OCI-LY1 (cell line): ENCODE data around the gene MRPL23.

Experiments used
- H2AFZ ChIP-seq: fragments of 200-600 bp; sonication (generic), shearing (Covaris generic); 2 replicates; pipeline ENCODE4 v1.6.0; 2014; ENCODE audit warnings: antibody characterized with exemption, mild to moderate bottlenecking, low read length
- H3F3A ChIP-seq: fragments of 200-600 bp; sonication (generic), shearing (Covaris generic); 2 replicates; pipeline ENCODE4 v1.6.0; 2014; ENCODE audit warnings: mild to moderate bottlenecking, antibody characterized with exemption, low read length, moderate library complexity; ENCODE audit not compliant: insufficient read depth
- H3K27ac ChIP-seq: fragments of 200-600 bp; sonication (generic); 2 replicates; pipeline ENCODE4 v1.5.1; 2014; ENCODE audit warnings: low read length, mixed run types, mild to moderate bottlenecking, low read depth; ENCODE audit not compliant: poor library complexity, severe bottlenecking
- H3K27me3 ChIP-seq: fragments of 200-600 bp; sonication (generic); 2 replicates; pipeline ENCODE4 v1.6.0; 2014; ENCODE audit warnings: antibody characterized with exemption, mild to moderate bottlenecking, low read length, moderate library complexity; ENCODE audit not compliant: insufficient read depth
- H3K36me3 ChIP-seq: fragments of 200-600 bp; sonication (generic); 2 replicates; pipeline ENCODE4 v1.6.1; 2014; ENCODE audit warnings: mild to moderate bottlenecking, antibody characterized with exemption, low read length, moderate library complexity, mixed read lengths; ENCODE audit not compliant: insufficient read depth
- H3K4me1 ChIP-seq: fragments of 200-600 bp; sonication (generic); 2 replicates; pipeline ENCODE4 v1.5.1; 2014; ENCODE audit warnings: mild to moderate bottlenecking, low read length, moderate library complexity; ENCODE audit not compliant: insufficient read depth, severe bottlenecking
- H3K4me2 ChIP-seq: fragments of 200-600 bp; sonication (generic), shearing (Covaris generic); 2 replicates; pipeline ENCODE4 v1.6.1; 2014; ENCODE audit warnings: low read length
- H3K4me3 ChIP-seq: fragments of 200-600 bp; sonication (generic); 2 replicates; pipeline ENCODE4 v1.5.1; 2014; ENCODE audit warnings: low read length, low read depth, mild to moderate bottlenecking, mixed read lengths; ENCODE audit not compliant: poor library complexity, severe bottlenecking
- H3K79me2 ChIP-seq: fragments of 200-600 bp; shearing (Covaris generic); 2 replicates; pipeline ENCODE4 v1.6.1; 2016; ENCODE audit warnings: mixed run types, low read length, mixed read lengths; ENCODE audit not compliant: insufficient read depth
- H3K9ac ChIP-seq: fragments of 200-600 bp; sonication (generic), shearing (Covaris generic); 2 replicates; pipeline ENCODE4 v1.6.1; 2014; ENCODE audit warnings: mild to moderate bottlenecking, low read length, mixed read lengths
- H3K9me2 ChIP-seq: fragments of 200-600 bp; sonication (generic), shearing (Covaris generic); 2 replicates; pipeline ENCODE4 v1.6.1; 2014; ENCODE audit warnings: low read depth, mild to moderate bottlenecking, low read length, mixed read lengths
- H3K9me3 ChIP-seq: fragments of 200-600 bp; shearing (Covaris generic); 2 replicates; pipeline ENCODE4 v1.6.1; 2014; ENCODE audit warnings: low read length, mixed read lengths
- H4K20me1 ChIP-seq: fragments of 200-600 bp; sonication (generic), shearing (Covaris generic); 2 replicates; pipeline ENCODE4 v1.6.0; 2016; ENCODE audit warnings: mild to moderate bottlenecking, low read length; ENCODE audit not compliant: insufficient read depth
- EZH2 ChIP-seq: fragments of 200-600 bp; sonication (generic), shearing (Covaris generic); IDR thresholded peaks from 2 replicates; pipeline ENCODE4 v1.8.0; 2017; ENCODE audit warnings: borderline replicate concordance, mixed run types, mild to moderate bottlenecking, antibody characterized with exemption, low read length, moderate library complexity, mixed read lengths
- TF ChIP-seq, protein P1 (sequence below): fragments of 200-600 bp; sonication (generic), shearing (Covaris generic); IDR thresholded peaks from 2 replicates; pipeline ENCODE4 v1.5.1; 2017; ENCODE audit warnings: mild to moderate bottlenecking, antibody characterized with exemption, low read length, moderate library complexity, mixed read lengths

Gene MRPL23

GRCh38 chr11:1964348-1964747, 17.2 kb downstream of the MRPL23 start:
- no peaks in the 10 kb centered on the region for H4K20me1 ChIP-seq
- no peak overlapping the region for H3K27ac ChIP-seq
- no peaks in the 10 kb centered on the region for H3F3A ChIP-seq
- H3K9me3 ChIP-seq: no peaks in the 10 kb centered on the region
- H3K36me3 ChIP-seq: no peaks in the 10 kb centered on the region
- H3K4me3 ChIP-seq: no peak overlapping the region
- no peaks in the 10 kb centered on the region for H3K9me2 ChIP-seq
- H3K4me2 ChIP-seq: no peak overlapping the region
- no peaks in the 10 kb centered on the region for H3K27me3 ChIP-seq
- H3K79me2 ChIP-seq: no peaks in the 10 kb centered on the region
- no peak overlapping the region for H3K9ac ChIP-seq
- H2AFZ ChIP-seq: no peak overlapping the region
- H3K4me1 ChIP-seq: no peaks in the 10 kb centered on the region
- no peak for TF ChIP-seq EZH2
- TF ChIP-seq, protein P1, sequence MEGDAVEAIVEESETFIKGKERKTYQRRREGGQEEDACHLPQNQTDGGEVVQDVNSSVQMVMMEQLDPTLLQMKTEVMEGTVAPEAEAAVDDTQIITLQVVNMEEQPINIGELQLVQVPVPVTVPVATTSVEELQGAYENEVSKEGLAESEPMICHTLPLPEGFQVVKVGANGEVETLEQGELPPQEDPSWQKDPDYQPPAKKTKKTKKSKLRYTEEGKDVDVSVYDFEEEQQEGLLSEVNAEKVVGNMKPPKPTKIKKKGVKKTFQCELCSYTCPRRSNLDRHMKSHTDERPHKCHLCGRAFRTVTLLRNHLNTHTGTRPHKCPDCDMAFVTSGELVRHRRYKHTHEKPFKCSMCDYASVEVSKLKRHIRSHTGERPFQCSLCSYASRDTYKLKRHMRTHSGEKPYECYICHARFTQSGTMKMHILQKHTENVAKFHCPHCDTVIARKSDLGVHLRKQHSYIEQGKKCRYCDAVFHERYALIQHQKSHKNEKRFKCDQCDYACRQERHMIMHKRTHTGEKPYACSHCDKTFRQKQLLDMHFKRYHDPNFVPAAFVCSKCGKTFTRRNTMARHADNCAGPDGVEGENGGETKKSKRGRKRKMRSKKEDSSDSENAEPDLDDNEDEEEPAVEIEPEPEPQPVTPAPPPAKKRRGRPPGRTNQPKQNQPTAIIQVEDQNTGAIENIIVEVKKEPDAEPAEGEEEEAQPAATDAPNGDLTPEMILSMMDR: no peak

DNA sequence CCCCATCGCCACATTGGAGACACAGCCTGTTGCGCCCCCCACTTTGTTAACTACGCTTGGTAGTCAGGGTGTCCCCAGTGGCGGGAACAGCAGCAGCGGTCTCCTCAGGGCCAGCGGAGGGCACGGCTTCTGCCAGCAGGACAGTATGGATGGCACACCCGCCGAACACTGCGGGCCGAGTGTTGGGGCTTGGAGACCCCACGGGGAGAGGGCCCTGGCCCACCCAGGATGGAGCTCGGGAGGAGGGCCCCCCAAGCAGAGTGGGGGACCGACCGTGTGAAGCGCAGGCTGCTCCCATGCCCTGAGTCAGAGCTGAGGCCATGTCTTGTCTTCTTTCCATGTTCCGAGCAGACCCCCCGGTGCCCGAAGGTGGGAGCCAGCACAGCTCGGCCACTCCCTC, 17.8 kb downstream of the MRPL23 start:
- H3K27ac ChIP-seq: no peak overlapping the region
- no peak overlapping the region for H2AFZ ChIP-seq
- no peaks in the 10 kb centered on the region for H3K79me2 ChIP-seq
- H3K4me3 ChIP-seq: no peak overlapping the region
- no peaks in the 10 kb centered on the region for H3F3A ChIP-seq
- no peaks in the 10 kb centered on the region for H4K20me1 ChIP-seq
- H3K36me3 ChIP-seq: no peaks in the 10 kb centered on the region
- H3K9ac ChIP-seq: no peak overlapping the region
- H3K4me1 ChIP-seq: no peaks in the 10 kb centered on the region
- no peaks in the 10 kb centered on the region for H3K27me3 ChIP-seq
- TF ChIP-seq, protein P1: no peak
- no peak for TF ChIP-seq EZH2
- H3K9me2 ChIP-seq: no peaks in the 10 kb centered on the region
- H3K4me2 ChIP-seq: no peak overlapping the region
- no peaks in the 10 kb centered on the region for H3K9me3 ChIP-seq

DNA sequence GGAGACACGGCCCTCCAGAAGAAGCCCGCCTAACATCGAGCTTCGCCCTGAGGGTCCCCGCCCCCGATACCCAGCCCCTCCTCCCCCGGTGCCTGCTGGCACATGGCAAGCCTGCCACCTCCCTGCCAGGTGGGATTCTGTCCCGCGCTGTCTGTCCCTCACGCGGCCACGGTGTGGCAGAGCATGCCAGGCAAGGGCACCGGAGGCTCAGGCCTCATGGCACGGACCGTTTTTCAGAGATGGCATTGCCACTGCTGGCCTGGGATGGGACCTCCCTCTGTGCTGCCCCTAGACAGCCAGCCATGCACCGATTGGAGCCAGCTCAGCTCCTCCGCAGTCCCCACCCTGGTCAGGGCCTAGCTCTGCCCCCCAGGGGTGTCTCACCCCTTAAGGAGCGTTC, 19.4 kb downstream of the MRPL23 start:
- H3K9me2 ChIP-seq: no peaks in the 10 kb centered on the region
- no peaks in the 10 kb centered on the region for H3F3A ChIP-seq
- no peak overlapping the region for H3K4me2 ChIP-seq
- no peak for TF ChIP-seq EZH2
- TF ChIP-seq, protein P1: no peak
- H3K9ac ChIP-seq: no peak overlapping the region
- H3K27ac ChIP-seq: no peak overlapping the region
- H3K27me3 ChIP-seq: no peaks in the 10 kb centered on the region
- no peak overlapping the region for H3K4me3 ChIP-seq
- no peaks in the 10 kb centered on the region for H3K4me1 ChIP-seq
- H3K9me3 ChIP-seq: no peaks in the 10 kb centered on the region
- H2AFZ ChIP-seq: no peak overlapping the region
- no peaks in the 10 kb centered on the region for H4K20me1 ChIP-seq
- H3K79me2 ChIP-seq: no peaks in the 10 kb centered on the region
- H3K36me3 ChIP-seq: no peaks in the 10 kb centered on the region
